ENCODE measurements around the gene STXBP2. TPM values are rescaled to one million over a fixed set of nuclear protein-coding genes. Genes with fewer than 3 reads are reported as not detected.

The STXBP2 gene
- total RNA-seq, 1 donor from 2014 or later = 42.2 TPM

DNA sequence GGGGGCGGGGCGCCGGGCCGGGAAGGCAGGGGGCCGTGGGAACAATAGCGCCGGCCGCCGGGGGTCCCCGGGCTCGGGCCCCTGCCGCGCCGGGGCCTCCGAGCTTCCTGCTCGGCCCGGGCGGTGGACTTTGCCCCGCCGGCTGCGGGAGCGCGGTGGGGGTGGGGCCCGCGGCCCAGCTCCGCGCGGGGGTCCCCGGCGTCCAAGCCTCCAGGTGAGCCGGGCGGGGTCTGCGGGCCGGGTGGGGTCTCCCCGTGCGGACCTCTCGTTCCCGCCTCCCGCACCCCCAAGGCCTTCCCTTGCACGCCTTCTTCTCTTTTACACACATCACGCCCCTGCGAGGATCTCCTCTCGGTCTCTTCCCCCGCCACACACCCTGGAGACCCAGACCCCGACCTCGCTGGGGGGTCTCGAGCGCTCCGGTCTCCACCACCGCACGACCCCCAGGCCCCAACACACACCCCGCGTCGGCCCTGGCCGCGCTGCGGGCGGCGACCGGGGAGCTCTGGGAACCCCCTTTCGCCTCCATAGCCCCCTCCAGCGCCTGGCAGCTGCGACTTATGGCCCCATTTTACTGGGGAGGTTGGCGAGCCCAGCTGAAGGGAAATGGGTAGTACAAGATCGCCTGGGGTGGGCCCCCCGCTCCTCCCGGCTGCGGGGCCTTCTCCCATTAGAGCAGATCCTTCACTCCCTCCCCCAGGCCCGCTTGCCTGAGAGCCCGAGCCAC lies 40.5 kb upstream of the STXBP2 start:
- Mint-ChIP-seq H3K9me3 (ENCODE audit: unreplicated experiment) (no peaks in the 10 kb centered on the region), H3K36me3 (ENCODE audit: low read depth, unreplicated experiment) (peaks cover 4% of the 10 kb centered on the region), H3K4me3 (ENCODE audit: unreplicated experiment) (no peak overlapping the region), H3K27me3 (ENCODE audit: unreplicated experiment) (peaks cover 7% of the 10 kb centered on the region), H3K4me1 (ENCODE audit: unreplicated experiment) (peaks cover 3% of the 10 kb centered on the region), H3K27ac (ENCODE audit: unreplicated experiment) (no peak overlapping the region)
- TF ChIP-seq, protein P1, sequence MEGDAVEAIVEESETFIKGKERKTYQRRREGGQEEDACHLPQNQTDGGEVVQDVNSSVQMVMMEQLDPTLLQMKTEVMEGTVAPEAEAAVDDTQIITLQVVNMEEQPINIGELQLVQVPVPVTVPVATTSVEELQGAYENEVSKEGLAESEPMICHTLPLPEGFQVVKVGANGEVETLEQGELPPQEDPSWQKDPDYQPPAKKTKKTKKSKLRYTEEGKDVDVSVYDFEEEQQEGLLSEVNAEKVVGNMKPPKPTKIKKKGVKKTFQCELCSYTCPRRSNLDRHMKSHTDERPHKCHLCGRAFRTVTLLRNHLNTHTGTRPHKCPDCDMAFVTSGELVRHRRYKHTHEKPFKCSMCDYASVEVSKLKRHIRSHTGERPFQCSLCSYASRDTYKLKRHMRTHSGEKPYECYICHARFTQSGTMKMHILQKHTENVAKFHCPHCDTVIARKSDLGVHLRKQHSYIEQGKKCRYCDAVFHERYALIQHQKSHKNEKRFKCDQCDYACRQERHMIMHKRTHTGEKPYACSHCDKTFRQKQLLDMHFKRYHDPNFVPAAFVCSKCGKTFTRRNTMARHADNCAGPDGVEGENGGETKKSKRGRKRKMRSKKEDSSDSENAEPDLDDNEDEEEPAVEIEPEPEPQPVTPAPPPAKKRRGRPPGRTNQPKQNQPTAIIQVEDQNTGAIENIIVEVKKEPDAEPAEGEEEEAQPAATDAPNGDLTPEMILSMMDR (IDR thresholded peaks at IDR 0.05; ENCODE audit: unreplicated experiment) = no peak
- DNase-seq (ENCODE audit: low spot score) = no peak

DNA sequence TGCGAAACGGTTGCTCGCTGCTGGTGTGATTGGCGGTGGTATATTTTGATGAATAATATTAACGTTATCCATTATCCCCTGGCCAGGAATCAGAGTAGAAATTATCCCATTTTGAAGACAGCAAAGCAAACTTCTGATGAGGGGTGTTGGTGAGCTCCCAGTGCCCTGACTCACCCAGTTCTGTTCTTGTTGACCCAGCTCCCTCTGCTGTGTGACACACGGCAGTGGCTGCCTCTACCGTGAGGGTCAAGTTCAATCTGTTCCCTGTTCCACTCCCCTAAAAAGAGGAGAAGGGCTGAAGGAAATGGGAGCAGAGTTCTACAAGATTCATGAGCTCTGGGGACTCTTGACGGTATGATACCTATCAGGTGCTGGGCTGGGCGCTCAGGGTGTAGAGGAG lies 39.2 kb upstream of the STXBP2 start:
- Mint-ChIP-seq H3K27me3 (ENCODE audit: unreplicated experiment) (peaks cover 7% of the 10 kb centered on the region), H3K36me3 (ENCODE audit: low read depth, unreplicated experiment) (peaks cover 4% of the 10 kb centered on the region), H3K9me3 (ENCODE audit: unreplicated experiment) (no peaks in the 10 kb centered on the region), H3K27ac (ENCODE audit: unreplicated experiment) (no peak overlapping the region), H3K4me3 (ENCODE audit: unreplicated experiment) (no peak overlapping the region), H3K4me1 (ENCODE audit: unreplicated experiment) (peaks cover 3% of the 10 kb centered on the region)
- TF ChIP-seq, protein P1 (IDR thresholded peaks at IDR 0.05; ENCODE audit: unreplicated experiment) = no peak
- DNase-seq (ENCODE audit: low spot score) = no peak

DNA sequence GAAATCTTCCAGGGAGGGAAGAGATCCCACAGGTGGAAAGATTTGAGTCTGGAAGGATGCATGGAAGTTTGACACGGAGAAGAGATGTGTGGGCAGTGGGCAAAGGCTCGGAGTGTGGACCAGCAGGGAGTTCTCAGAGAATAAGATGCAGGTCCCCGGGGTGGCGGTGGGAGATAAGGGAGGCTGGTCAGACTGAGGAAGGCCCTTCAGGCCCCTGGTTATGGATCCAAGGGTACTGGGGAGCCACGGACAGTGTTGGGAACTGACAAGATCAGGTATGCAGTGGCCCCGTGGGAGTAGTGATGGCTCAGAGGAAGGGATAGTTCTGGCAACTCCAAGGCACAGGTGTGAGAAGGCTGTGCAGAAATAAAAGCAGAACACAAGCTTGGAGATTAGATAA lies 38.7 kb upstream of the STXBP2 start:
- no peak for DNase-seq (ENCODE audit: low spot score)
- Mint-ChIP-seq H3K4me3 (ENCODE audit: unreplicated experiment) (no peak overlapping the region), H3K36me3 (ENCODE audit: low read depth, unreplicated experiment) (peaks cover 4% of the 10 kb centered on the region), H3K27ac (ENCODE audit: unreplicated experiment) (no peak overlapping the region), H3K27me3 (ENCODE audit: unreplicated experiment) (peaks cover 7% of the 10 kb centered on the region), H3K9me3 (ENCODE audit: unreplicated experiment) (no peaks in the 10 kb centered on the region), H3K4me1 (ENCODE audit: unreplicated experiment) (peaks cover 3% of the 10 kb centered on the region)
- TF ChIP-seq, protein P1 (IDR thresholded peaks at IDR 0.05; ENCODE audit: unreplicated experiment) = no peak

DNA sequence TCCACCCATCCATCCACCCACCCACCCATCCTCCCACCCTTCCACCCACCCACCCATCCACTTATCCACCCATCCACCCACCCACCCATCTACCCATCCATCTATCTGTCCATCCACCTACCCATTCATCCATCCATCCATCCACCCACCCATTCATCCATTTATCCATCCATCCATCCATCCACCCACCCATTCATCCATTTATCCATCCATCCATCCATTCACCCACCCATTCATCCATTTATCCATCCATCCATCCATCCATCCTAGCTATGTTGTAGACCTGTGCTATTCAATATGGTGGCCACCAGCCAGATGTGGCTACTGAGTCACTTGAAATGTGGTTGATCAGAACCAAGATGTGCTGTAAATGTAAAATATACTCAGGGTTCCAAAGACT lies 36.2 kb upstream of the STXBP2 start:
- Mint-ChIP-seq H3K27ac (ENCODE audit: unreplicated experiment) (no peak overlapping the region), H3K4me1 (ENCODE audit: unreplicated experiment) (no peaks in the 10 kb centered on the region), H3K27me3 (ENCODE audit: unreplicated experiment) (peaks cover 4% of the 10 kb centered on the region), H3K4me3 (ENCODE audit: unreplicated experiment) (peak overlapping the region; percentile 25), H3K9me3 (ENCODE audit: unreplicated experiment) (no peaks in the 10 kb centered on the region), H3K36me3 (ENCODE audit: low read depth, unreplicated experiment) (peaks cover 3% of the 10 kb centered on the region)
- TF ChIP-seq, protein P1 (IDR thresholded peaks at IDR 0.05; ENCODE audit: unreplicated experiment) = no peak
- DNase-seq (ENCODE audit: low spot score) = no peak

DNA sequence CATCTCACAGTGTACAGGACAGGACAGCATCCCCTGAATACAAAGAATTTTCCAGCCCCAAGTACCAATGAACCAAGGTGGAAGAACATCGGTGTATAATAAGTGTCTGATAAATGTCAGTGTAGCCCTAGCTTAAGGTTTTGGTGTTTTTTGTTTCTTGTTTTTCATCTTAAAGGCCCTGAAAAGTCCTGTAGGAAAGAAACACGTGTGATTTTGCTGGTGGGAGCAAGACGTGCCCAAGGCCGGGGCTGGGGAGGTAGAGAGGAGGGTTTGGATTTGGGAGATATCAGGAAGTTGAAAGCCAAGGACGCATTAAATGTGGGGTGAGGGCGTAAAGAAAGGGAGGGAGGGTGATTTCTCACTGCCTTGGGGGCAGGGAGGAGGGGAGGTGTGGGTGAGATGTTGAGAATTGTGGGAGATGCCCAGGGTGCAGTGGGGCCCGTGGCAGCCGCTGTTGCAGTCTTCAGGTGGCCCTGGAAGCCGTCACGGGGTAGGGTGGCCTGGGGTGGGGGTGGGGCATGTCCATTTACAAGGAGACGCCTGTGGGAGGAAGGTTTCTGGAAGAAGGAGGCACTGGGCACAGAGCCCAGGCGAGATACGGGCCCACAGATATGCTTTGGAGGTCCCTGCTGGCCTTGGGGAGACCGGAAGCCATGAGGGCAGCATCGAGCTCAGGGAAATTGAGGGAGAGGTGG lies 34.5 kb upstream of the STXBP2 start:
- Mint-ChIP-seq H3K4me3 (ENCODE audit: unreplicated experiment) (no peak overlapping the region), H3K36me3 (ENCODE audit: low read depth, unreplicated experiment) (peaks cover 3% of the 10 kb centered on the region)

More for the DNA sequence above, 34.5 kb upstream of the STXBP2 start:
- H3K27me3 Mint-ChIP-seq (ENCODE audit: unreplicated experiment) = peaks cover 4% of the 10 kb centered on the region
- H3K4me1 Mint-ChIP-seq (ENCODE audit: unreplicated experiment) = no peaks in the 10 kb centered on the region
- no peak overlapping the region for H3K27ac Mint-ChIP-seq (ENCODE audit: unreplicated experiment)
- no peak for DNase-seq (ENCODE audit: low spot score)
- no peaks in the 10 kb centered on the region for H3K9me3 Mint-ChIP-seq (ENCODE audit: unreplicated experiment)
- TF ChIP-seq, protein P1 (IDR thresholded peaks at IDR 0.05; ENCODE audit: unreplicated experiment) = no peak

All from endothelial cell (in vitro differentiated cells).